ENCODE measurements around the gene BICC1.

- TF ChIP-seq, protein P1, sequence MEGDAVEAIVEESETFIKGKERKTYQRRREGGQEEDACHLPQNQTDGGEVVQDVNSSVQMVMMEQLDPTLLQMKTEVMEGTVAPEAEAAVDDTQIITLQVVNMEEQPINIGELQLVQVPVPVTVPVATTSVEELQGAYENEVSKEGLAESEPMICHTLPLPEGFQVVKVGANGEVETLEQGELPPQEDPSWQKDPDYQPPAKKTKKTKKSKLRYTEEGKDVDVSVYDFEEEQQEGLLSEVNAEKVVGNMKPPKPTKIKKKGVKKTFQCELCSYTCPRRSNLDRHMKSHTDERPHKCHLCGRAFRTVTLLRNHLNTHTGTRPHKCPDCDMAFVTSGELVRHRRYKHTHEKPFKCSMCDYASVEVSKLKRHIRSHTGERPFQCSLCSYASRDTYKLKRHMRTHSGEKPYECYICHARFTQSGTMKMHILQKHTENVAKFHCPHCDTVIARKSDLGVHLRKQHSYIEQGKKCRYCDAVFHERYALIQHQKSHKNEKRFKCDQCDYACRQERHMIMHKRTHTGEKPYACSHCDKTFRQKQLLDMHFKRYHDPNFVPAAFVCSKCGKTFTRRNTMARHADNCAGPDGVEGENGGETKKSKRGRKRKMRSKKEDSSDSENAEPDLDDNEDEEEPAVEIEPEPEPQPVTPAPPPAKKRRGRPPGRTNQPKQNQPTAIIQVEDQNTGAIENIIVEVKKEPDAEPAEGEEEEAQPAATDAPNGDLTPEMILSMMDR (conservative IDR thresholded peaks at IDR 0.05; ENCODE audit: low read length), result no peak
- TF ChIP-seq EZH2phosphoT487 (IDR thresholded peaks at IDR 0.05; ENCODE audit: borderline replicate concordance), result no peak
Observed at GRCh38 chr10:58743466-58744115, 230.9 kb downstream of the BICC1 start.
